Measurements from ENCODE around the gene EXOC1L. TPM values are rescaled to one million over a fixed set of nuclear protein-coding genes. Genes with fewer than 3 reads are reported as not detected.

The EXOC1L gene
- total and polyA plus RNA-seq, 9 of the 15 experiments (the other 6 are each of a cell fraction or from before 2014, with no cell fraction given) = 0.38 to 3.9 (median 1.0) TPM; not detected in 1

GRCh38 chr4:55866290-55866907 is 46.8 kb downstream of the EXOC1L start (continued):
- TF ChIP-seq ZNF512 (tag; IDR thresholded peaks at IDR 0.05) (0 out of 2 replicates have a peak, but pooled peaks have one; percentile 46), PRDM10 (IDR thresholded peaks at IDR 0.05; ENCODE audit: partially characterized antibody) (no peak), NCOA6 (IDR thresholded peaks at IDR 0.05) (no peak), SLC30A9 (CRISPR knock-in tag; IDR thresholded peaks at IDR 0.05) (no peak), ARNT (IDR thresholded peaks at IDR 0.05) (no peak), ZFP30 (CRISPR knock-in tag; IDR thresholded peaks at IDR 0.05; ENCODE audit: borderline replicate concordance) (no peak), MYNN (IDR thresholded peaks at IDR 0.05) (no peak), MYNN (CRISPR knock-in tag; IDR thresholded peaks at IDR 0.05) (no peak), KLF13 (tag; IDR thresholded peaks at IDR 0.05; ENCODE audit: borderline replicate concordance, low read depth) (no peak), PYGO2 (tag; IDR thresholded peaks at IDR 0.05) (no peak), RUNX1 (IDR thresholded peaks at IDR 0.05; ENCODE audit: low read depth) (no peak), ARID1B (IDR thresholded peaks at IDR 0.05) (peak; percentile 73), CLOCK (CRISPR knock-in tag; IDR thresholded peaks at IDR 0.05; ENCODE audit: borderline replicate concordance) (no peak), ETS2 (tag; IDR thresholded peaks at IDR 0.05; ENCODE audit: borderline replicate concordance, poor library complexity, severe bottlenecking) (no peak), ZNF75A (CRISPR knock-in tag; IDR thresholded peaks at IDR 0.05) (no peak), JUN (IDR thresholded peaks at IDR 0.05; ENCODE audit: borderline replicate concordance, low read depth, low read length) (peak; percentile 83), JUN (CRISPR knock-in tag; IDR thresholded peaks at IDR 0.05; ENCODE audit: borderline replicate concordance) (no peak), PTBP1 (IDR thresholded peaks at IDR 0.05; ENCODE audit: low read depth, low read length) (no peak), EP400 (IDR thresholded peaks at IDR 0.05) (0 out of 2 replicates have a peak, but pooled peaks have one; percentile 7)
